Mucosa of gallbladder (tissue), 1 donor: ENCODE data around the gene ZNHIT1. TPM values are rescaled to one million over a fixed set of nuclear protein-coding genes. Genes with fewer than 3 reads are reported as not detected.
A peak's percentile ranks its signal among the peaks of the same experiment; 100 is the strongest.
"Not testable (repeated sequence)": the region's sequence is repeated elsewhere in the genome, so short reads cannot be mapped to it uniquely, and the experiment has no call there.

Experiments used
- DNase-seq: peaks from one replicate; pipeline ENCODE4 v3.0.0-alpha.2; 2020; ENCODE audit warnings: low spot score
- total RNA-seq: library from RNA; stranded (reverse); gene quantifications from one replicate; pipeline ENCODE4 v1.2.1, GENCODE V29; 2021
- donor health status: DM: no; HTN: no; CAD: no.

The ZNHIT1 gene
- total RNA-seq, 1 donor from 2014 or later: 92.6 TPM

GRCh38 chr7:101241015-101241363 is 23.0 kb downstream of the ZNHIT1 start:
- no peak for DNase-seq

DNA sequence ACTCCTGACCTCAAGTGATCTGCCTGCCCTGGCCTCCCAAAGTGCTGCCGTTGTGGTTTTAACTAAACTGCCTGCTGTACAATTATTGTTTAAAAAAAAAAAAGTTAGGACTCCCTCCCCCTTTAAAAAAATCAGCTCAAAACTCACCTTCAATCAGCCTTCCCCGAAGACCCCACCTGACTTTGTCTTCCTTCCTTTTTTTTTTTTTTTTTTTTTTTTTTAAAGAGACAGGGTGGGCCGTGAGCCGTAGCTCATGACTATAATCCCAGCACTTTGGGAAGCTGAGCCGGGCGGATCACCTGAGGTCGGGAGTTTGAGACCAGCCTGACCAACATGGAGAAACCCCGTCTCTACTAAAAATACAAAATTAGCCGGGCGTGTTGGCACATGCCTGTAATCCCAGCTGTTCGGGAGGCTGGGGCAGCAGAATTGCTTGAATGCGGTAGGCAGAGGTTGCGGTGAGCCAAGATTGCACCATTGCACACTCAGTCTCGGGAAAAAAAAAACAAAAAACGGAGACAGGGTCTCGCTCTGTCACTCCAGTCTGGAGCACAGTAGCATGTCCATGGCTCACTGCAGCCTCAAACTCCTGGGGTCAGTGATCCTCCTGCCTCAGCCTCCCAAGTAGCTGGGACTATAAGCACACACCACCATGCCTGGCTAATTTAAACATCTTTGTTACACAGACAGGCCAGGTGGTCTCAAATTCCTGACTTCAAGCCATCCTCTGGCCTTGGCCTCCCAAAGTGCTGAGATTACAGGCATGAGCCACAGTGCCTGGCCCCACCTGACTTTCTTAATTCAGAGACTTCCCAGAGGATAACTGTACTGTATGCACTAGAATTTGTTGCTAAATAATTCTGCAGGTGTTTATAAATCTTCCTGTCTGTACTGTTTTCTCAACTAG is 23.7 kb downstream of the ZNHIT1 start:
- DNase-seq: no peak

GRCh38 chr7:101243646-101244374 is 25.8 kb downstream of the ZNHIT1 start:
- DNase-seq: no peak

GRCh38 chr7:101244375-101245146 is 26.6 kb downstream of the ZNHIT1 start, which contains the start of gene FIS1:
FIS1 (minus strand) TSS chr7:101245081; CDS start chr7:101245004, 77 bp downstream.
- DNase-seq: peak; percentile 93

DNA sequence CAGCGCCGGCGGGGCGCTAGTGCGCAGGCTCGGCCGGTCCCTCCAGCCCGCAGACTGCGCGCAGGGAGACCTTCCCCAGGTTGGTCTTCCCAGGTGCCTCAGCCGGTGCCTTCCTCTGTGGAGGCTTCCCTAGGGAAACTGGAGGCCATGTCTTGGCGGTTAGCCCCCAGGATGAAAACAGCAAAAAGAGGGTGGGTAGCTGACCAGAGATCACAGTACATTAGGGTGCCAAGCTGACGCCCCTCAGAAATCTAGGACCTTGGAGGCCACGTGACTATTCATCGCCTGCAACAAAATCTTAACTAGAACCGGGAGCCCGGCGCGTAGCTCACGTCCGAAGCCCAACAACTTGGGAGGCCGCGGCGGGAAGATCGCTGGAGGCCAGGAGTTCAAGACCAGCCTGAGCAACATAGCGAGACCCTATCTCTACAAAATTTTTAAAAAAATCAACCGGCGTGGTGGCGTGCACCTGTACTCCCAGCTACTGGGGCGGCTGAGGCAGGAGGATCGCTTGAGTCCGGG is 27.2 kb downstream of the ZNHIT1 start:
- no peak for DNase-seq

DNA sequence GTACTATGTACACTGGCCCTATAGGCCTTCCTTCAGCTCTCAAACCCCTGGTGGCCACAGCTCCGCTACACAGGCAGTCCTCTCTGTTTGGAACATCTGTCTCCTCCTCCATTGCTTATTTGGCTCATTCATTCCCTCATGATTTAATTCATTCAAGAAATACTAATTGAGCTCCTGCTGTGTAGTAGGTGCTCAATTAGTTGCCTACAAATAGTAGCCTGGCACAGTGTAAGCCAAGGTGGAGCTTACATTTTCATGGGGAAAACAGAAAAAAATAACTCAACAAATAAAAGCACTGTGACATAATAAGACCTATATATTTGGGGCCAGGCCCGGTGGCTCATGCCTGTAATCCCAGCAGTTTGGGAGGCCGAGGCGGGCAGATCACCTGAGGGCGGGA is 30.3 kb downstream of the ZNHIT1 start:
- no peak for DNase-seq

DNA sequence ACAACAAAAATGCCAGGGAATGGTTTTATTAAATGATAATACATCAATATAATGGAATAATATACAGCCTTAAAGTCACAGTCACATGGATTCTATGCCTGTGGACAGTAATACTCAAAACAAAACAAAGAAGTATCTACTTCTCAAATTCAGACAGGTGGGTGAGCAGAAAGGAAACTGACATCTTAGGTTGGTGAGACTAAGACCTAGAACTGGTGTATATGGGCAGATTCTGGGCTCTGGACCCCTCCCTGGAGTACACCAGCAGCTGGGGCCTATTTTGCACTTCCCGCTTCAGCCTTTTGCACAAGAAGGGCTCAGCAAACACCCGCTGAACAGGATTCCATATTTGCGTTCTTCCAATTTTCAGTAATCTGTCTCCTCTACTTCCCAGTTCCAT is 32.4 kb downstream of the ZNHIT1 start:
- no peak for DNase-seq

DNA sequence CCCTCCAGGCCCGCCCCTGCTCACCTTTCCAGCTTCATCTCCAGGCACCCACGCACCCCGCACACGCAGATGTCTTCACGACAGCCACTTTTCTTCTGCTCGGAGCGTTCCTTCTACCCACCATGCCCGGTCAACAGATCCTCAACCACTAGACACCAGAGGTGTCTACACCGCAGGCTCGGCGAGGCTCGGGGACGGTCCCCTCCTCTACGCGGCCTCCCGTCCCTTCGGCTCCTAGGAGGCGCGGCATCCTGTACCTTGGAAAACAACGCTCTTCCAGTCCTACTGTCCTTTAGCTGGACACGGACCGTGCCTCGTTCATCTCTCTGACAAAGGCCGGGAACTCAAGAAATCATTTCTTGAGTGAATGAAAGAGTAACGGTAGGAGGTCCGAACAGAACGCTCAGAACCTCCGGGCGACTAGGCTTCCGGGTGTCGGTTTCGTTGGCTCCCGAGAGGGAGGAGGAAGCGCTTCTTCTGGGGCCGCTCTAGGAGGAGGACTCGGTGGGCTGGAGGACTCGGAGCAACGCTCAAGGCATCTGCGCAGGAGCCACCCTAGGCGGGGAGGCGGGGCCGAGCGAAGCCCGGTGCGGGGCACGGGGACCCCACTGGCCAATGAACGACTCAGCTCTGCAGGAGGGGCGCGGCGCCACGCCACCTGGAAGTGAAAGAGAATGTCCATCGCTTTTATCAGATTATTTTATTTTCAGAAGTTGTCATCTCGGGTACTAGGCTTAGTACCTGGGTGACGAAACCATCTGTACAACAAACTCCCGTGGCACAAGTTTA is 34.1 kb downstream of the ZNHIT1 start:
- DNase-seq: peak; percentile 99

DNA sequence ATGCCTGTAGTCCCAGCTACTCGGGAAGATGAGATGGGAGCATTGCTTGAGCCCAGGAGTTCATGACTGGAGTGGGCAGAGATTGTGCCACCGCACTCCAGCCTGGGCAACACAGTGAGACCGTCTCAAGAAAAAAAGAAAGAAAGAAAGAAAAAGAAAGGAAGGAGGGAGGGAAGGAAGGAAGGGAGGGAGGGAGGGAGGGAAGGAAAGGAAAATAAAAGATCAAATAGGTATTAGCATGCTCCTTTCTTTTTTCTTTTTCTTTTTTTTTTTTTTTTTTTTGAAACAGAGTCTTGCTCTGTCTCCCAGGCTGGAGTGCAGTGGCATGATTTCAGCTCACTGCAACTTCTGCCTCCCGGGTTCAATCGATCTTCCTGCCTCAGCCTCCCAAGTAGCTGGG is 35.2 kb downstream of the ZNHIT1 start:
- DNase-seq: not testable (repeated sequence)

GRCh38 chr7:101255796-101256195 is 37.8 kb downstream of the ZNHIT1 start:
- DNase-seq: no peak

GRCh38 chr7:101258243-101258731 is 40.3 kb downstream of the ZNHIT1 start:
- no peak for DNase-seq

DNA sequence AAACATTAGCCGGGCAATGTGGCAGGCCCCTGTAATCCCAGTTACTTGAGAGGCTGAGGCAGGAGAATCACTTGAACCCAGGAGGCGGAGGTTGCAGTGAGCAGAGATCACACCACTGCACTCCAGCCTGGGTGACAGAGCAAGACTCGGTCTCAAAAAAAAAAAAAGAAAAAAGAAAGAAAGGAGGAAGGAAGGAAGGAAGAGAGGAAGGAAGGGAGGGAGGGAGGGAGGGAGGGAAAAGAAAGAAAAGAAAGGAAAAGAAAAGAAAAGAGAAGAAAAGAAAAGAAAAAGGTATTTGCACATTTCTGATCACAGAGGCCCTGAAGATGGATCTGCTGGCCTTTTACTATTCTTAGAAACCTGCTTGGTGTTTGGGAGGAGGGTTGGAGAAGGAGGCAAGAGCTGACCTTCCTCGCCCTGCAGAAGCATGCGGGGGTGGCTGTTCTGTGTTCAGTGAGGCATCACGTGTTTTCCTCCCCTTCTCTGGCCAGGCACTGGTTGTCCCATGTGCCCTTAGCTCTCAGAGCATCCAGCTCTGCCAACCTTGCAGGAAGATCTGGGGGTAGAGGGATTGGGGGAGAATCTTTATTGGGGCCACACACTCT is 46.2 kb downstream of the ZNHIT1 start:
- DNase-seq: not testable (repeated sequence)

GRCh38 chr7:101265622-101266516 is 47.9 kb downstream of the ZNHIT1 start:
- no peak for DNase-seq

DNA sequence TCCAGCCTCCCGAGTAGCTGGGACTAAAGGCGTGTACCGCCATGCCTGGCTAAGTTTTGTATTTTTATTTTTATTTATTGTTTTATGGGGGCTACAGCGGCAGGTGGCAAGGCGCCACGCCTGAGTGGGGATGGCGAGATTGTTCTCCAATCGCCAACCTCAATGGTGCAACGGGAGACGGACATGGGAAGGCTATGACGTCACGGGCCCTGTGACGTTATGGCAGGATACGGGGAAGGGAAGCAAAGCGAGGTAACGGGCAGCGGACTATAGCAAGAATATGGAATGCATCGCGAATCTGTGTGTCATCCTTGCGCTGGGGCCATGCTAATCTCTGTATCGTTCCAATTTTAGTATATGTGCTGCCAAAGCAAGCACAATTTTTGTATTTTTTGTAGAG is 51.7 kb downstream of the ZNHIT1 start:
- no peak for DNase-seq

DNA sequence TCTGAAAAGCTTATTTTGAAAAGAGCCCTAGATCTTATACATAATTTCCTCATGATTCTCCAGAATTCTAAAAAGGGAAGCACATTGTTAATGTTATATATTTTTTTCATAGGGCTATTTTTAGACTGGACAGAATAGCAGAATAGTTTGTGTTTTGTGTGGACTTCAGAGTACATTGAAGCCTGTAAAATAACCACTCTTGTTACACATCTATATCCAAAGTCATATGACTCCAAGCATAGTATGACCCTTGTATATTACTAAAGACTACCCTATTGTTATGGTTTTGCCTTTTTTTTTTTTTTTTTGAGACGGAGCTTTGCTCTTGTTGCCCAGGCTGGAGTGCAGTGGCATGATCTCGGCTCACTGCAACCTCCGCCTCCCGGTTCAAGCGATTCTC is 53.1 kb downstream of the ZNHIT1 start:
- DNase-seq: no peak

DNA sequence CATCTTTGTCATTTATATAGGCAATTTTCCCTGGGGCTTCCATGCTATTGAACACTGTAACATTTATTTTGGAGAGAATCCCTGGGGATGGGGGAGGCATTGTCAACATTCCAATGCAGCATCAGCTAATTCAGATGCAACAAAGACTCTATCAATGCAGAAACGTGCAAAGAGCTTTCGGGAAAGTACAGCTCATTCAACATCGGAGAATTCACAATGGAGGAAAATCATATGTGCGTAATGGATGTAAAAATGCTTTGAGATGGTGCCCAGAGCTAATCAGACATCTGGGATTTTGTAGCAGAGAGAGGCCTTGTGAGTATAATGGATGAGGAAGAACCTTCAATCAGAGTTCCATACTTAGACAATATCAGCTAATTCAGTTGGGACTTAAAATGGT is 55.2 kb downstream of the ZNHIT1 start:
- no peak for DNase-seq
